OCI-LY1 (cell line): ENCODE results near the gene TIMM17B.
A peak's percentile ranks its signal among the peaks of the same experiment; 100 is the strongest.

Source experiments
- CTCF ChIP-seq: fragments of 200-600 bp; sonication (generic), shearing (Covaris generic); IDR thresholded peaks from 2 replicates; pipeline ENCODE4 v1.5.1; 2017; ENCODE audit warnings: mild to moderate bottlenecking, antibody characterized with exemption, low read length, moderate library complexity, mixed read lengths
- EZH2 ChIP-seq: fragments of 200-600 bp; sonication (generic), shearing (Covaris generic); IDR thresholded peaks from 2 replicates; pipeline ENCODE4 v1.8.0; 2017; ENCODE audit warnings: borderline replicate concordance, mixed run types, mild to moderate bottlenecking, antibody characterized with exemption, low read length, moderate library complexity, mixed read lengths

DNA sequence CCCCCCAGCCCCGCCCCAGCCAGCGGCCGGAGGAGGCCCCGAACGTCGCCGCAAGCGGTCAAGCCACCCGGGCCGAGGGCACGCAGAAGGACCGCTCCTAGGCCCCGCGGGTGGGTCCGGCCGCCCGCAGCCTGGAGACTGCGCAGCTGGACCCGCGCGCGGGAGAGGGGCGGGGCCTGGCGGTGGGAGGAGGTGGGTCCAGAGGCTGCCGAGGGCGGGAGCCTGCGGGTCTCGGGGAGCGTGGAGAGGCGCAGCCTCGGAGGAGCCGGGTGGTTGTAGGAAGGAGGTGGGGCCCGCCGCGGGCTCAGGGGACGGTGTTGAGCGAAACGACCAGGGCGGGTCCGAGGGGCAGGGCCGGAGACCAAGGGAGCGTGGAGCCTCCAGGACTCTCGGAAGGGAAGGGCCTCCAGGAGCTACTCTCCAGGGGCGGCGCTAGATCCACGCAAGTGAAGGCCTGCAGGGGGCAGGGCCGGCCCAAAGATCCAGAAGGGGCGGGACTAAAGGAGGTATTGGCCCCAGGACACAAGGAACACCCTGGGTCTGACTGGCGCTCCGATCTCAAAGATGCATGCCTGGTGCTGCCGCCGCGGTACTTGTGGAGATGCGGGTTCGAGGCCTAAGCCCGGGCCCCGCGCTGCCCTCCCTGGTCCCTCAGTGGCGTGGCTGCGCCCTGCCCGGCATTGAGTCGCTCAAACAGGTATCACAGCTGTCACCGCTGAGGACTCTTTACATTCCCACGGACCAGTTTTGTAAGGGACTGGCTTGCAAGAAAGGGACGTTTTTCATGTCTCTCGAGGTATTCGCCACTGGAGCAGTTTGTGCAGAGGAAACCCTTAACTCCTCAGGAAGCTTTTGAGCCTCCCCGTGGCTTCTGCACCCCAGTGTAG, 5.9 kb downstream of the TIMM17B start:
- peak; percentile 32 for TF ChIP-seq CTCF
- no peak for TF ChIP-seq EZH2
